ENCODE measurements around the gene YLPM1. TPM values are rescaled to one million over a fixed set of nuclear protein-coding genes. Genes with fewer than 3 reads are reported as not detected.

The YLPM1 gene
- total RNA-seq, 1 experiment from 2014 or later: 14.0 TPM

DNA sequence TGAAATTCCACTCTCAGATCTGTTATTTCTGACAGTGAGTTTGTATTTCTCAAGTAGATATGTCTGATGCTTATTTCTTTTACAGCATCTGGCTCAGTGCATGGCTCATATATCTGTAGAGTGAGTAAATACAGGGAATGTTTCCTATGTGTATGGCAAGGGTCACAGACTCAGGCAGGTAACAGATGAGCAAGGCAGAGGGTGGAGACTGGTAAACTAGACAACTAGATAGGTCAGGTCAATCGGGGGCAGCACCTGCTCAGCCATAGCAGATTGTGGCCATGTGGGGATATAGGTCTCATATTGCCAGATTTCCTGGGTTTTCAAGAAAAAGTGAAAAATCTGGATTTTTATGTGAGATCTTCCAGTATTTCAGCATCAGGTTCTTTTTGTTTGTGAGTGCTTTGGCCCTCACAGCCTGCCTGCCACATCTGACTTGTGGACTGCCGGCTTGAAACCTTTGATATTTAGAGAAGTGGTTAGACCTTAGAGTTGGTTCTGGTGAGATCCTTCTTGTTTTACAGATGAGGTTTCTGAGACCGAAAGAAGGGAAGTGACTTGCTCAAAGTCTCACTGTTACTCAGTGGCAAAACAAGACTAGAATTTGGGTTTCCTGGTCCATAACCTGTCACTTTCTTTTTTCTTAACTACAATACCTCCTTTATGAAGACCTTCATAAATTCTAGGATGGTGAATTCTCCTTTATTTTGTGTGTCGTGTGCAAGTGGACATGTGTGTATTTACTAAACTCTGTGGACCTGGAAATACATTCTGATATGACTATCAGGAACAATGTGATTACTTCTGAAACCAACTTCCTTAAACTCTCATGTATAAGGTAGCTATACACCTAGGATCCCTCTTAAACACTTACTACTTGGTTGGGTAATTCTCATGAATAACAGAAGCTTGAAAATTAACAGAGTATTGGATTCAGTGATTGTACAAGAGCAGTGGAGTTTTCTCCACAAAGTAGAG is 78.4 kb downstream of the YLPM1 start:
- no peak for DNase-seq (ENCODE audit: low read depth)

DNA sequence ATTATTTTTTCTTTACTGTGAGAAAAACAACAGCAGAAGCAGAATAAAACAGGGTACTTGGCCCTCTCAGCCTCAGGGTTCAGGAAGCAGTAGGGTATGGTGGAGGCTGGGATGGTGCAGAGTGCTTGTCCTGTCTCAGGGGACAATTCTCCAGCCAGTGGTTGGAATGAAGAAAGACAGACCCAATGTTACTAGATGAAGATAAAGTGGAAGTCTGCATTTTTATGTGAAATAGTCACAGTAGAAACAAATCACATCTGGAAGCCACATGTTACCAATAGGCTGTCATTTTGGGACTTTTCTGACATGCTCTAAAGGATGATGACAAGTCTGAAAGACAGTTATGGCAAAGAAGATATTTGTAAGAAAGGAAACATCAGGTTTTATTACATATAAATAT is 80.5 kb downstream of the YLPM1 start:
- no peak for DNase-seq (ENCODE audit: low read depth)

DNA sequence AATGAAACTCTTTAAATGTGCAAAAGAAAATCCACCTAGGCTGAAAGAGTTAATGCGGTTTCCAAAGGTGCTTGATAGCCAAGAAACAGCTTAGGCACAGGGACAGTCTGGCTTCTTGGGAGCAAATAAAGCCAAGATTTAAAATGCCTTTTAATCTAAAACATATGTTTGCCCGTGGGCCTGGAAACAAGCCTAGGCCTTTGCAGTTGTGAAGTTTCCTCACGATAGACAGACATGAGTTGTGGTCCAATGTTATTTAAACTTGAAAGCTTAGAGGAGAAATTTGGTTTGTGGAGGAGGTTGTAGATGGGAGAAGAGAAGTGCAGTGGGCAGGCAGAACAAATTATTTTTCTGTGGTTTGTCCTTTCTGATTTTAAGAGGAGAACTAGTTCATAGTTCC is 83.1 kb downstream of the YLPM1 start:
- DNase-seq (ENCODE audit: low read depth): no peak

DNA sequence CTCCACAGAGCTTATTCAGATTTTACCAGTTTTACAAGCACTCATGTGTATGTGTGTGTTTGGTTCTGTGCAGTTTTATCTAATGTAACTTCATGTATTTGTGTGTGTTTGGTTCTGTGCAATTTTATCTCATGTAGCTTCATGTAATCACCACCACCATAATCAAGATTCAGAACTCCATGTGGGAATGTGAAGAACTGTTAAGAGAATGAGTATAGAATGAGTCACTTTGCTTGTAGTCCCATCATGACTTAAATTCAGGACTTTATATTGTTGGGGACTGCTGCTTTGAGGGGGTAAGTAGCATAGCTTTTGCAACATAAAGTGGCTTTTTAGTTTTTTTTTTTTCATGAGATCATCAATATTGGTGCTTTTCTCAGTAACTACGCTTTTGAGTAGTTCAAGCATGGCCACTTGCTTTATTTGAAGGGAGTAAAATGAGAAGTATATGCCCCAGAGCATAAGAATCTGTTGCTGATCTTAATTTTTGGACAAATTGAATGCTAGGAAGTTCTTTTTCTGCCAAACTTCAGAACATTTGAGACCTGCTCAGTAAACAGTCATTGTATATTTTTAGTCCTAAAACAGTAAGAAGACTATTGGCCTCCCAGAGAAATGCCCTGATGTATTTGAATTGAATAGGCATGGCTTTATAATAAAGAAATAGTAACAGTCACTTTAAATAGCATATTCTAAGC is 84.0 kb downstream of the YLPM1 start:
- DNase-seq (ENCODE audit: low read depth): peak; percentile 65

DNA sequence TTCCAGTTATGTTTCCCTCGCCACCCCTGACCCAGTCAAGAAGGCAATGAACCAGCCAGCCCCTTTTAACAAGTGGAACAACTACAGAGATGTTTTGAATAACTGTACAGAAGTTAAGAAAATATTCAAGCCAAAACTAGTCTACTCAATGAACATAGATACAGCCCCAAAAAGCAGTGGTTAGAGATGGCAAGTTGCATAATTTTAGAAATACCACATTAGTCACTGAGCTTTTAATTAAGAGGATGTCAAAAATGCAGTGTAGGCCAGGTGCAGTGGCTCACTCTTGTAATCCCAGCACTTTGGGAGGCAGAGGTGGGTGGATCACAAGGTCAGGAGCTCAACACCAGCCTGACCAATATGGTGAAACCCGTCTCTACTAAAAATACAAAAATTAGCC is 85.7 kb downstream of the YLPM1 start:
- no peak for DNase-seq (ENCODE audit: low read depth)

DNA sequence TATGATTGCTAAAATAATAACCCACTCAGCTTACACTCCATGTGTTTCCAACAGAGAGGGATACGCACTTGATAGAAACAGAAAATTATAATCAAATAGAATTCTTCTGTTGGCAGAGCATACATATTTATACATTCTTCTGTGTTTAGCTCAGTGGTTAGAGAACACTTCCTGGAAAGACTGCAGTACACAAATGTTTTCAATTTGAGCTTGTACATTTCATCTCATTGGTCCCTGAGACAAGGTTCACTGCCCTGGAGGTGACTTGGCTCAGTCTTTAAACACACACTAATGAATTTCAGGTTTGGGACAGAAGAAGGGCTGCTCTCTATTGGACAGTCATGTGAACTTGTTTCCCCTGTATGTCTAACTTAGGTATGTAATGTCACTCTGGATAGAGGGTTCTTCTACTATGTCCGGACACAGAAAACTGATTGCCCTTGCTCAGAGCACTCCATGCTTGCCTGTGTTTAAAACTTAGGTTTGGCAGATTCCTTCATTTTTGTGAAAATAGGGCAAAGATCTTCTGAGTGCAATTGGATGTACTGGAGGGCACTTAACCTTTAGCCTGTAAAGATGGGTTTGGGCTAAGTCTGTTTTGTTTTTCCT is 89.9 kb downstream of the YLPM1 start:
- DNase-seq (ENCODE audit: low read depth): no peak

DNA sequence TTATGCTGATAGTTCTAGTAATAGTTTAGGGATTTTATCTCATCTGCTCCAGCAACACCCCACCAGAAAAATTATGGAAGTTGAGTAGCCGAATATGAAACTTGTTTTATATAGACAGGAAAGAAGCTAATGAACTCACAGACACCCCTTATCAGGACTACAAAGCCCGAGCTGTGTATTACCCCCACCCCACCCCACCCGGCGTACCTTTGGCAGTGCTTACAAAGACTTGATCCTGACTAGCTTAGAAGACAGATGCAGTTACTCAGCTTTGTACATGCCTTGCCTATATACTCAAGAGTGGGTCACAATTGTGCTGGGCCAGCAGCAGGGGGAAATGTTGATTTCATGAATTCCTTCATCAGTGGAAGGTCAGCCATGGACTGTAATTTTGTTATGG is 90.5 kb downstream of the YLPM1 start:
- DNase-seq (ENCODE audit: low read depth): no peak

DNA sequence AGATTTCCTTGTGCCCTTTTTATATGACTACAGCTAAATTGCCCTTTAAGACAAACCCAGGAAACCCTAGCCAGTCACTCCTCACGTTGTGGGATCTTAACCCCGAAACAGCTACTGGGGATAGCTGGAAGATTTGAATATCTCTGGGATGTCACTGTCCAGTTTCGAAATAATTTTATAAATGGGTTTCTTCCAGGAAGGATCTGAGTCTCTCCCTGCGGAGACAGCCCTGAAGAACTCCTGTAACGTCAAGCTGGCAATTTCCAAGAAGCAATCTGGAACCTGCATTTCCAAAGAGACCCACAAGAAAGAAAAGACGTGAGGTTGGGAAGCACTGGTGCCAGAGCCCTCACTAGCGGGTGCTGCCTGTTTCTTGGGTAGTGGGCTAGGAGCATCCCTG is 91.9 kb downstream of the YLPM1 start:
- no peak for DNase-seq (ENCODE audit: low read depth)

DNA sequence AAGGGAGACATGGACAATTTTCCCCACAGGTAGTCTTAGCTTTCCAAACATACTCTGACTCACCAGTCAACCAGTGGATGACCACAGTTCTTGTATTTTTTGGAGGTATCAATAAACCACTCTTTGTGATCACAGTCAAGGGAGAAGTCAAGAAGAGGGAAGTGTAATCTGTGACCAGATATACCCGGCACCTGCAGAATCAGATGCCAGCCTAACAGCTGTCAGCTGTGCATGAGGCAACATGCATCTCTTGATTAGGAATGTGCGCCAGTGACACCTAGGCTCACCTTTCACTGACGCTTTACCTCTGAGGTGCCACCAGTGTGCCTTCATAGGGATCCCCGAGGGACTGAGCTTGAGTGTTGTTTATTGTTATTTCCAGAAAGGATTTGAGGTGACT is 92.8 kb downstream of the YLPM1 start:
- no peak for DNase-seq (ENCODE audit: low read depth)

DNA sequence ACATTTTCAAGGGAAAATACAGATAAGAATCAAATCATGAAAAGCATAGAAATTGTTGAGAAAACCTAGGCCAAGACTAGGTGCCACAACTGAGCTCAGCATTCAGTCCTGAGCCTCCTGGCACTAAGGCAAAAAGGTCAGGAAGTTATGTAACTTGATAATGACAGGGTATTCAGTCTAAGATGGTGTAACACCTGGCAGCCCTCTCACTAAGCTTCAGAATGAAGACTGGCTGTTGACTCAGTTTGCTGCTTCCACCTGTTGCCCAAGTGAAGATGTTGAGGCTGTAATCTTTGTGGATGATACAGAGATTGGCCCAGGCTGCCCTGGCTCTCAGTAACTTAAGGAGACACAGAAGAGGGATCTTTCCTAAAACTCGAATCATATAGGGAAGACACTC is 93.2 kb downstream of the YLPM1 start:
- DNase-seq (ENCODE audit: low read depth): no peak

DNA sequence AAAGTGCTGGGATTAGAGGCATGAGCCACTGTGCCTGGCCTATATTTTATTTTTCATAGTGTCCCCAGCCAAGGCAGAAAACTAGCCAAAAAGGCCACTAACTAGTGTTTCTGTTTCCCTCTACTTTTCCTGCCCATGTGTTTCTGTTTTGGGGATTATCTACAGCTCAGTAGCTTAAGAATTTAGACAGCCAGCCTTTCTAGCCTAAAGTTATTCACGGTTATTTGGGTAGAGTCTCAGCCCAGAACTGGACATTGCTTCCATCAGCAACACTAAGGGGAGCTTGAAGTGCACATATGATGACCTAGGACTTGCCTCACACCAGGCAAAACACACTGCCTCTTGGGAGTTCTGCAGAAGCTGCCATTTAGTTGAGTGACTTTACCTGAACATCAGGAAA is 94.9 kb downstream of the YLPM1 start:
- DNase-seq (ENCODE audit: low read depth): no peak

DNA sequence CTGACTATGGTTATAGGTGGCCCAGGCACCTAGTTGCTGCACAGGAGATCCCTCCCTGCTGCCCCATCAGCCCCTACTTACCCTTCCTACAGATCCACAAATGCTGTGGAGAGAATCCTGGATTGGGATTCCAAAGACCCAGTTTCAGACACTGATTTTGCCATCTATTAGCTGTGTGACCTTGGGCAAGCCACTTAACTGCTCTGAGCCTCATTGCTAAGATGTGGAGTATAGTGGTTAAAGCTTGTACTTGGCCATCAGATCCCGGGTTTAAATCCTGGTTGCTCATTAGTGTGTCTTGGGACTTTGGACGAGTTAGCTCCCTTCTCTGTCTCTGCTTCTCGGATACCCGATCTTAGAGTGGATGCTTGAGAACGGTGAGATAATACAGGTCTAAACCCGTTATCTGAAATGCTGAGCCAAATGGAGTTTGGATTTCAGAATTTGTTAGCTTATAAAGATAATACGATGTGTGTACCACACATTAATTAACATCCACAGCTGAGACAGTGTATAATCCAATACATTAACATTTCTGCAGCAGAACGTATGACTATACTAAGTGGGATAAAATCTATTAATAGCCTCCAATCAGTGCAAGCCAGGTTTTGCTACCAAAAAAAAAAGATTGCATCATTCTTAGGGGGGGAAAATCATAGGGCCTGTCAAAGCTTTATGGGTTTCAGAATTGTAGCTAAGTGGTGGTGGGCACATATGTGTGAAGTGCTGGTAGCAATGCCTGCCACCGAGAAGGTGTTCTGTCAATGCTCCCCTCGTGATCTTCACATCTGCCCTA is 96.8 kb downstream of the YLPM1 start:
- no peak for DNase-seq (ENCODE audit: low read depth)

DNA sequence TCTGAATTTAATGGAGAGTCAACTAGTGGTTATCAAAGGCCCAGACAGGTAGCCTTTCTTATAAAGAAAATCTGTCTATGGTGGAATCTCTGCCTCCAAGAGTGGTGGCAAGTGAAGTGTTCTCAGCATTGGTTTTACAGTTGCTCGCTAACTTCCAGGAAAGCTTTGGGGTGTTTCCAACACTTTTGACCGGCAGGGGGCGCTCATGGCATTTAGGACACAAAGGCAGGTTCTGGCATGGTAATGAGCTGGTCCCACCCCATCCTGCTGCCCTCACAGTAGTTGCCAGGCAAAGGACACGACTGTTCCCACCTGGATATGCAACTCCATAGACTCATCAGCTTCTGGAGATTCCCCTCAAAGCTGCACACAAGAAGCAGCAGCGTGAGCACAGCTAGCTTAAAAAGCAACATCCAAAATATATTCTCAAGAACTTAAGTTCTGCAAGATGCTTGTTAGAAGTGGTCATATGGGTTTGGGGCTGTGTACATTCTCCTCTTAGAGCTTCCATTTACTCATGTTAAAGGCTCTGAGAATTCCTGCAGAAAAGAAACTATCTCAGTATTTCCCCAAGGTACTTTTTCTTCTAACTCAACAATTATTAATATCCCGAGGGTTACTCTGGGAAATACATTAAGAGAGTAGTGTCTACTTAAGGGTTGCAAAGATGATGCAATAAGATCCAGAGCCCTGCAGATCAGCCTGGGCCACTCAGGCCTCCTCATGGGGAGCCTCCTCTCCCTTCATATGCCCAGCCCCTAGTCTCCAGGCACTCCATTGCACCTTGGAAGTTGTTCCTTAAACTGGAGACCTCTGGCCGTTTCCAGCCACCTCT is 98.0 kb downstream of the YLPM1 start:
- peak; percentile 75 for DNase-seq (ENCODE audit: low read depth)

DNA sequence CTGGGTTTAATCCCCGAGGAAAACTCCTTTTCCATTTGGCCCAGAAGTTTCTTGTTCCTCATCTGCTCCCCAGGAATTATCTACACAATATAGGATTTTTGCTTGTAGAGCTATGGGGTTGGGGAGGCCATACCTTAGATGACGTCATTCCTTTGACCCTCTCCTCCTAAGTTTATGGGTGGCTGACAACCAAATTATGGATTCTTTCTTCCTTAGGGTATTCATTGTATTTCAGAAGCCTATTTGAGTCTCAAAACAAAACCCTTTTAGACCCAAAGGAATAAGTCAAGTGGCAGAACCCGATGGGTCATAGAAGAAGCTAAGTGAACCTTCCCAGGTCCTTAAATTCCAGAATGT is 98.6 kb downstream of the YLPM1 start:
- no peak for DNase-seq (ENCODE audit: low read depth)

DNA sequence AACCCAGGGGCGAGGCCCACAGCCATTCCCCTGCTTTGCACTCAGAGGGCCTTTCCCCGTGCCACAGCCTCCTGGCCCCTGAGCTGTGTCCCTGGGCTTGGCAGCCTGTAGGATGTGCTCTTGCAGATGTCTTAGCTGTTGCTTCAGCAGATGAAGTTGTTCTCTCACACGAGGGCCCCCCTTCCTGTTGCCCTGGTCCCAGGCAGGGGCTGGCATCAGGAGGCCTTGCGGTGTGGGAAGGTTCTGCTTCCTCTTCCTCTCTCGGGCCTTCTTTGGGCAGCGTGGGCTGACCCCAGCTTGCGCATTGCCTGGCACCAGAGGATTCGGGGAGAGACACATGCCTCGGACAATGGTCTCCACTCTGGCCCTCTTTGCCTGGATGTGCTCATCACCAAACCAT is 100.2 kb downstream of the YLPM1 start:
- DNase-seq (ENCODE audit: low read depth): no peak

DNA sequence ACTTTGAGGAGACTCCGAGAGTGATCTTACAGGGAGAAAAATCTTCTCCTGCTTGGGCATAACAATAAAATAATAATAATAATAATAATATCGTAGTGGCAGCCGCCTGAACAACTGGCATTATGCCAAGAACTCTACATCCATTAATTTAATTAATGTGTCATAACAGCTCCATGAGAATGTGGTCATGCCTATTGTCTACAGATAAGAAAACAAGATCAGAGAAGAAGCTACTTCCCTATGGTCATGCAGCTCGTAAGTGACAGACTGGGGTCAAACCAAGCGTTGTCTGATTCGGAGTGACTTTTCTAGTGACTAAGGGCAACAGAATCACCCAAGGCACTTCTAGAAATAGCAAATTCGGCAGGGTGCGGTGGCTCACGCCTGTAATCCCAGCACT is 101.1 kb downstream of the YLPM1 start:
- no peak for DNase-seq (ENCODE audit: low read depth)

DNA sequence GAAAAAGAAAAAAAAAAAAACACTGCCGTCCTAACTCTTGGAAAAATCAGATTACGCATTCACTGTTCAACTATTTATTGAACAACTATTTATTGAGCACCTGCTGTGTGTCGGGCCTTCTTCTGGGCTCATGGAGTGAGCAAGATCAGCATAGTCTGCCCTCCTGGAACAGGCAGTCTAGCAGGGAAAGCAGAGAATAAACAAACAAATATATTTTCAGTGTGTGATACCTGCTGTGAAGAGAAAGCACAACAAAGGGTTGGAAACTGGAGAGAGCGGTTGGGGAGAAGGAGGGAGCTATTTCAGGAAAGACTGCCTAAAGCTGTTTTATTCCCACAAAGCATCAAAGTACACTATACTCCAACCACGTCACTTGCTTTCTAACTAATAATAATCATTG is 102.0 kb downstream of the YLPM1 start:
- no peak for DNase-seq (ENCODE audit: low read depth)

DNA sequence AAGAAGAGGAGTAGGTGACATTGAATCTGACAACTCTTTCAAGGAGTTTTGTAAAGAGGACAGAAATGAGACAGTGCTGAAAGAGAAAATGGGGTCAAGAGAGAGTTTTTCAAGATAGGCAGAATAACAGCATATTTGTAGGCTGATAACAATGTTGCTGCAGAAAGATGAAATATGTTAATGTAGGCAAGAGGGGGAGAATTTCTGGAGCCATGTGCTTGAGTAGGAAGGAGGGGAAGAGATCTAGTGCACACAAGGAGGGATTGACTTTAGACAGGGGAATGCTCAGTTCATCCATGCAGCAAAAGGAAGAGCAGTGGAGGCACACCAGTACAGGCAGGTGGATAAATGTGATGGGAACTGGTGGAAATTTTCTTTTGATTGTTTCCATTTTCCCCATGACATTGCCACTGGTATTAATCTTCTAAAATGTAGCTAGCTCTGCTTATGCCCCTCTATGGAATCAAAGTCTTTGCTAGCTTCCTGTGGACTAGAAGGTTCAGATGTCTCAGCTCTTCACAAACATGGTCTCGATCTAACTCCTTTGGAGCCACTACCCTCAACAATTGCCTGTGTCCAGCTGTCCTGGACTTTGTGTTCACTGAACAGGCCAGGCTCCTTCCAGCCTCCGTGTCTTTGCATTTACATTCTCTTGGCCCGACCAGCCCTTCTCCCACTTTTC is 103.7 kb downstream of the YLPM1 start:
- DNase-seq (ENCODE audit: low read depth): no peak

DNA sequence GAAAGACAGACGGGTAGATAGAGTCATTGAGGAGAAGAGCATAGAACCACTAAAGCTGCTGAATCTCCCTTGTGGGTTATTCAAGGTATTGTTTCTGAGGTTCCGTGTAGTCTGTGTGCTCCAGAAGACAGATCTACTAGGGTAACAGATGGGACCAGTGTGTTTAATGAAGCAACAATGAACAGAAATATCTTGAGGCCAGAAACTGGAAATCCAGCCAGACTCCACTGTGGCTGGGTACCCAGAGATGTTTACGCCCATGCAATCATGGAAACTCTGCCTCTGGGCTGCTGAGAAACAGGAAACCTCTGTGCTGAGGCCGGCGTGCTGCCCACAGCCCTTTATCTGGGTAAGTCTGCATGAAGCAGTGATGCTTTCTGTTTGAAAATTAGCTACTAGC is 104.6 kb downstream of the YLPM1 start:
- DNase-seq (ENCODE audit: low read depth): no peak

DNA sequence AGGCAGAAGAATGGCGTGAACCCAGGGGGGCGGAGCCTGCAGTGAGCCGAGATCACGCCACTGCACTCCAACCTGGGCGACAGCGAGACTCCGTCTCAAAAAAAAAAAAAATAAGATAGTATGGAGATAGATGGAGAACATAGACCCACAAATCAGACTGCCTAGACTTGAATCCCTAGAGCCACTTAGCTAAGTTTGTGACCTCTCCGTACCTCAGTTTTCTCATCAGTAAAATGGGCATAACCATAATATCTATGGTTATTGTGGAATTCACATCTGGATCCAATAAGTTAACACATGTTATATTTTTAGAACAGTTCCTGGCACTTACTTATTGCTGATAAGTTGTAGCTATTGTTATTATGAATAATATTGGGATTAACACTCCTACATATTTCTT is 105.6 kb downstream of the YLPM1 start:
- no peak for DNase-seq (ENCODE audit: low read depth)
